GM23248 (cell line): ENCODE results near the gene SECISBP2L.

Source experiments
- EZH2 ChIP-seq: fragments of 200-600 bp; sonication (generic); IDR thresholded peaks from 2 replicates; pipeline ENCODE4 v1.6.1; 2018; ENCODE audit warnings: antibody characterized with exemption, mild to moderate bottlenecking; ENCODE audit not compliant: insufficient read depth, poor library complexity, severe bottlenecking
- EZH2phosphoT487 ChIP-seq: fragments of 200-600 bp; sonication (generic); IDR thresholded peaks from 2 replicates; pipeline ENCODE4 v1.6.1; 2018; ENCODE audit warnings: antibody characterized with exemption, moderate library complexity, mild to moderate bottlenecking, low read depth; ENCODE audit not compliant: insufficient read depth

DNA sequence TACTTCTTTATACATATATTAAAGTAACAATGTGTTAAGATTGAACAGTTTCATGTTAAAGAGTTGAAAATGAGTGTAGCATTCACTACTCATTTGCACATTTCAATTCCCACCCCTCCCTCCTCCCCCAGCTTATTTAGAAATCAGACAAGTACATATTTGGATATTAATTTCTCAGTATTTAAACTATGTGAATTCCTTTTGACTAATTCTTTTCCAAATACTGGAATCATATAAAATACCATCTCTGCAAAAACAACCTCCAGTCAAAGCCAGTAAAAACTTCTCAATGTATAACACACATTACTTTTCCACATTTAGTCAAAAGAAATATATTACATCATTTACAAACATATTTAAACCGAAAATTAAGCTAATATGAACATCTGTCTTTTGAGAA lies 57.1 kb downstream of the SECISBP2L start:
- TF ChIP-seq EZH2 (no peak), EZH2phosphoT487 (no peak)
